Measurements from ENCODE around the gene HOXD1.

Gene HOXD1

DNA sequence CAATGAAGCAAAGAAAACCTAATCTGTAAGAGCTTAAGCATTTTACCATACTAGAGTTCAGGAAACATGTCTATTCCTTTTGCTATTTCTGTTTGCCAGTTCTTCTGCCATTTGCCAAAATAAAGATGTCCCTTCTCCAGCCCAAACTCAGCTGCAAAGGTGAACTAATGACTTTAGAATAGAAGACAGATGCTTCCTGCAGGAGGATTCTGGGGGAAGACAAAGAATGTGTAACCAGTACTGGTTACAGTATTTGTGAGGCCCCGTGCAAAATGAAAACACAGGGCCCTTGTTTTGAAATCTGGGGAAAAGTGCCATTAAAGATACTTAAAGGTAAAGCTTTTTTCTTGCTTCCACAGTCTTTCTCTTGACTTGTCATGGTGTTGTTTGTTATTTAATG, 46.5 kb downstream of the HOXD1 start:
- no peak for DNase-seq

DNA sequence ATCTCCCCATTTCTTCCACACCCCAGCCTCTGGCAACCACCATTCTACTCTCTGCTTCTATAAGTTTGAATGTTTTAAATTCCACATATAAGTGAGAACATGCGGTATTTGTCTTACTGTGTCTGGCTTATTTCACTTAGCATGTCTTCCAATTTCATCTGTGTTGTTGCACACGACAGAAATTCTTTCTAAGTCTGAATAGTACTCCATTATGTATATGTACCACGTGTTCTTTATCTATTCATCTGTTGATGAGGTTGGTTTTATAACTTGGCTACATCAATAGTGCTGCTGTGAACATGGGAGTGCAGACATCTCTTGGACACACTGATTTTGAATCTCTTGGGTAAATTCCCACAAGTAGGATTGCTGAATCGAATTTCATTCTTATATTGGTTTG, 49.0 kb downstream of the HOXD1 start:
- DNase-seq, result no peak

- no peak for DNase-seq
These were observed 50.6 kb downstream of the HOXD1 start for GRCh38 chr2:176239031-176239430.

DNA sequence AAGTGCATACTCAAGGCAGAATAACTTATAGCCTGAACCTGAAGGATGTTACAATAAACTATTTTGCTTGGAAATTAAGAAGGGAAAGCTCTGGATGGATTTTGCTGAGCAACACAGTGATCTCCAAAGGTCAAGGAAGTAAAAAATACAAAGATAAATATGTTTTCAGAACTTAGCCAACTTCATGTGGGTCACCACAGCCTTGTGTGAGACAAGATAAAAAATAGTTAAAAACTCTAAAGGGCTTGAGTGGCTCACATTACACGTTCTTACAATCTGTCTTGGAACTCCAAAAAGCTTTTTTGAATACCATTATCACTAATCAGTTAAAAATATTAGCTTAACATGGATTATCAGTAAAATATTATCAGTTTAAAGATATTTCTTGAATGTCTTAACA, 51.8 kb downstream of the HOXD1 start:
- DNase-seq, result no peak

Measured in anterior cingulate cortex (tissue), 58 donors.